SK-N-SH (cell line): ENCODE data around the gene ACTN2. TPM values are rescaled to one million over a fixed set of nuclear protein-coding genes. Genes with fewer than 3 reads are reported as not detected.

ENCODE experiments used
- CTCF ChIA-PET: fragments of 300-600, 350-600 bp; formaldehyde crosslinking; extraction: SDS; loops from one replicate; lab custom pipeline; 2021; lab: Yijun Ruan, JAX
- POLR2A ChIA-PET: fragments of 350-600 bp; sonication (Branson Sonifier 250); formaldehyde crosslinking; extraction: SDS; loops from one replicate; lab custom pipeline; 2020; ENCODE audit warnings: antibody characterized with exemption, inconsistent platforms; lab: Yijun Ruan, JAX
- DNase-seq: peaks from one replicate; pipeline ENCODE4 v3.0.0; 2012
- H2AFZ ChIP-seq: fragments of 200-600 bp; sonication (generic); 2 replicates; pipeline ENCODE4 v1.8.1; 2016; ENCODE audit warnings: antibody characterized with exemption, mild to moderate bottlenecking, low read depth
- H3F3A ChIP-seq: fragments of 200-600 bp; sonication (generic); replicated peaks from 2 replicates; pipeline ENCODE3; 2016; ENCODE audit warnings: antibody characterized with exemption, mild to moderate bottlenecking; ENCODE audit not compliant: insufficient read depth
- H3K27ac ChIP-seq, 2 experiments: fragments of 200-500 bp in 1 of 2; fragments of 200-600 bp in 1 of 2; sonication (Bioruptor generic) in 1 of 2; sonication (generic), shearing (Covaris generic) in 1 of 2; 2 replicates each; pipeline versions ENCODE4 v1.5.1 to v1.6.1; 2014 to 2016; ENCODE audit warnings: low read depth in 2 of 2, inconsistent platforms in 1 of 2, low read length in 1 of 2, mild to moderate bottlenecking in 1 of 2, mixed read lengths in 1 of 2
- H3K27me3 ChIP-seq: fragments of 200-600 bp; sonication (generic), shearing (Covaris generic); 2 replicates; pipeline ENCODE4 v1.6.1; 2016; ENCODE audit warnings: mixed run types; ENCODE audit not compliant: insufficient read depth
- H3K36me3 ChIP-seq, 2 experiments: fragments of 200-500 bp in 1 of 2; fragments of 200-600 bp in 1 of 2; sonication (Bioruptor generic) in 1 of 2; sonication (generic) in 1 of 2; replicated peaks in 1 of 2; 2 replicates each; pipeline versions ENCODE3 to v1.5.1; 2014 to 2016; ENCODE audit warnings: low read length in 1 of 2, mild to moderate bottlenecking in 1 of 2; ENCODE audit not compliant: insufficient read depth in 2 of 2, control insufficient read depth in 1 of 2
- H3K4me1 ChIP-seq, 2 experiments: fragments of 200-500 bp in 1 of 2; fragments of 200-600 bp in 1 of 2; sonication (Bioruptor generic) in 1 of 2; sonication (generic), shearing (Covaris generic) in 1 of 2; 2 replicates each; pipeline versions ENCODE4 v1.5.1 to v1.6.1; 2014 to 2016; ENCODE audit warnings: low read depth in 1 of 2, low read length in 1 of 2, mixed run types in 1 of 2; ENCODE audit not compliant: insufficient read depth in 2 of 2, control insufficient read depth in 1 of 2
- H3K4me2 ChIP-seq: fragments of 200-600 bp; sonication (generic), shearing (Covaris generic); 2 replicates; pipeline ENCODE4 v1.6.1; 2017; ENCODE audit warnings: mixed run types
- H3K4me3 ChIP-seq, 2 experiments: fragments of 200-500 bp in 1 of 2; fragments of 200-600 bp in 1 of 2; sonication (Bioruptor generic) in 1 of 2; sonication (generic), shearing (Covaris generic) in 1 of 2; 2 replicates each; pipeline versions ENCODE4 v1.5.1 to v1.8.1; 2014 to 2016; ENCODE audit warnings: low read depth in 2 of 2, inconsistent platforms in 1 of 2, low read length in 1 of 2, mild to moderate bottlenecking in 1 of 2, mixed read lengths in 1 of 2, moderate library complexity in 1 of 2
- H3K79me2 ChIP-seq: fragments of 200-600 bp; sonication (generic); 2 replicates; pipeline ENCODE4 v1.8.1; 2017; ENCODE audit warnings: mild to moderate bottlenecking; ENCODE audit not compliant: insufficient read depth
- H3K9ac ChIP-seq: fragments of 200-600 bp; sonication (generic); 2 replicates; pipeline ENCODE4 v1.6.1; 2017; ENCODE audit warnings: mixed run types
- H3K9me2 ChIP-seq: fragments of 200-600 bp; sonication (generic); 2 replicates; pipeline ENCODE4 v1.6.1; 2017; ENCODE audit warnings: mixed run types
- H3K9me3 ChIP-seq: fragments of 200-600 bp; sonication (generic); 2 replicates; pipeline ENCODE4 v1.6.1; 2017; ENCODE audit warnings: mixed run types, mild to moderate bottlenecking, moderate library complexity
- H4K20me1 ChIP-seq: fragments of 200-600 bp; sonication (generic); 2 replicates; pipeline ENCODE4 v1.6.1; 2017; ENCODE audit warnings: mild to moderate bottlenecking, mixed run types; ENCODE audit not compliant: insufficient read depth
- CHD2 ChIP-seq: fragments of 150-350 bp; IDR thresholded peaks from 2 replicates; pipeline ENCODE4 v1.6.1; 2018; ENCODE audit warnings: low read length; ENCODE audit not compliant: partially characterized antibody
- CTCF ChIP-seq: fragments of 200-600 bp; sonication (generic); IDR thresholded peaks from 2 replicates; pipeline ENCODE4 v1.6.1; 2017; ENCODE audit warnings: antibody characterized with exemption, mild to moderate bottlenecking, moderate library complexity
- ELF1 ChIP-seq: IDR thresholded peaks from 2 replicates; pipeline ENCODE4 v1.4.0; 2012
- FOSL2 ChIP-seq: IDR thresholded peaks from 2 replicates; pipeline ENCODE4 v1.4.0; 2012; ENCODE audit warnings: low read depth, mild to moderate bottlenecking, moderate library complexity, borderline replicate concordance
- GABPA ChIP-seq: IDR thresholded peaks from 2 replicates; pipeline ENCODE4 v1.4.0; 2012; ENCODE audit warnings: low read depth, mild to moderate bottlenecking
- IRF3 ChIP-seq: fragments of 150-350 bp; IDR thresholded peaks from 2 replicates; pipeline ENCODE4 v1.6.1; 2016; ENCODE audit warnings: mild to moderate bottlenecking, low read depth, low read length
- JUND ChIP-seq: IDR thresholded peaks from 2 replicates; pipeline ENCODE4 v1.4.0; 2012
- MXI1 ChIP-seq: IDR thresholded peaks from 2 replicates; pipeline ENCODE4 v1.6.1; 2012; ENCODE audit warnings: mild to moderate bottlenecking, low read depth, low read length, improper control_type of control experiment
- NFIC ChIP-seq: IDR thresholded peaks from 2 replicates; pipeline ENCODE4 v1.4.0; 2012; ENCODE audit warnings: borderline replicate concordance
- PBX3 ChIP-seq: IDR thresholded peaks from 2 replicates; pipeline ENCODE4; 2012
- POLR2AphosphoS5 ChIP-seq: IDR thresholded peaks from 2 replicates; pipeline ENCODE4 v1.6.1; 2012; ENCODE audit warnings: low read depth, low read length
- RAD21 ChIP-seq: IDR thresholded peaks from 2 replicates; pipeline ENCODE4 v1.6.1; 2012; ENCODE audit warnings: mild to moderate bottlenecking, low read length
- RCOR1 ChIP-seq: fragments of 150-350 bp; IDR thresholded peaks from 2 replicates; pipeline ENCODE4 v1.6.1; 2017; ENCODE audit warnings: antibody characterized with exemption, low read length
- RXRA ChIP-seq: IDR thresholded peaks from 2 replicates; pipeline ENCODE4 v1.4.0; 2012; ENCODE audit warnings: low read depth, mild to moderate bottlenecking, borderline replicate concordance
- SIN3A ChIP-seq: IDR thresholded peaks from 2 replicates; pipeline ENCODE4 v1.6.1; 2012; ENCODE audit warnings: low read depth, mild to moderate bottlenecking, low read length, moderate library complexity, borderline replicate concordance
- SMC3 ChIP-seq: IDR thresholded peaks from 2 replicates; pipeline ENCODE4 v1.6.1; 2012; ENCODE audit warnings: low read depth, low read length, improper control_type of control experiment
- TEAD4 ChIP-seq: IDR thresholded peaks from 2 replicates; pipeline ENCODE4 v1.4.0; 2012; ENCODE audit warnings: mild to moderate bottlenecking, borderline replicate concordance; ENCODE audit not compliant: insufficient read depth
- USF1 ChIP-seq: IDR thresholded peaks from 2 replicates; pipeline ENCODE4 v1.4.0; 2012; ENCODE audit warnings: low read depth, borderline replicate concordance
- YY1 ChIP-seq: IDR thresholded peaks from 2 replicates; pipeline ENCODE4 v1.4.0; 2012; ENCODE audit warnings: low read depth, mild to moderate bottlenecking
- ZBTB33 ChIP-seq: IDR thresholded peaks from 2 replicates; pipeline ENCODE4 v1.4.0; 2012; ENCODE audit warnings: low read depth, borderline replicate concordance
- WGBS: methylation state at CpG from one replicate; pipeline ENCODE4 v1.1.6; 2017; ENCODE audit warnings: low lambda C conversion rate; 5-methylcytosine and 5-hydroxymethylcytosine counted together
- polyA plus RNA-seq, 3 experiments: library from polyadenylated mRNA; depleted of rRNA; stranded (reverse); fragments of >200 nt; gene quantifications; 2 replicates each; pipeline ENCODE4 v1.2.3, GENCODE V29; 2012

The ACTN2 gene
- polyA plus RNA-seq, 1 of the 3 experiments (the other 2 are of a cell fraction) = 0.15 TPM

GRCh38 chr1:236657398-236657797 is 28.9 kb upstream of the ACTN2 start:
- ChIA-PET CTCF (no interaction called here), POLR2A (no interaction called here)
- no peaks in the 10 kb centered on the region for H3K36me3 ChIP-seq
- H4K20me1 ChIP-seq = no peaks in the 10 kb centered on the region
- H3F3A ChIP-seq = no peaks in the 10 kb centered on the region
- H3K4me1 ChIP-seq = no peaks in the 10 kb centered on the region
- H3K79me2 ChIP-seq = no peaks in the 10 kb centered on the region
- H3K4me2 ChIP-seq = no peak overlapping the region
- TF ChIP-seq ELF1 (no peak), ZBTB33 (no peak), CTCF (no peak), SMC3 (no peak), MXI1 (no peak), USF1 (no peak), FOSL2 (no peak), SIN3A (no peak), RCOR1 (no peak), TEAD4 (no peak), JUND (no peak)
- no peak overlapping the region for H3K27ac ChIP-seq
- H3K27me3 ChIP-seq = no peaks in the 10 kb centered on the region
- H3K9me3 ChIP-seq = no peaks in the 10 kb centered on the region
- no peak overlapping the region for H3K9ac ChIP-seq
- no peak overlapping the region for H2AFZ ChIP-seq
- H3K4me3 ChIP-seq = no peak overlapping the region
- 62% methylated on average over 8 of the region's 8 CpGs for WGBS
- no peak for DNase-seq
- no peaks in the 10 kb centered on the region for H3K9me2 ChIP-seq

- Histone ChIP-seq H4K20me1 (no peaks in the 10 kb centered on the region), H3F3A (no peaks in the 10 kb centered on the region), H2AFZ (no peak overlapping the region), H3K4me3 (no peak overlapping the region), H3K4me1 (no peaks in the 10 kb centered on the region), H3K27me3 (no peaks in the 10 kb centered on the region), H3K27ac (no peak overlapping the region), H3K4me2 (no peak overlapping the region), H3K9ac (no peak overlapping the region), H3K36me3 (no peaks in the 10 kb centered on the region), H3K79me2 (no peaks in the 10 kb centered on the region), H3K9me3 (no peaks in the 10 kb centered on the region), H3K9me2 (no peaks in the 10 kb centered on the region)
- POLR2A ChIA-PET = no interaction called here
- CTCF ChIA-PET = no interaction called here
- DNase-seq = no peak
- 56% methylated on average over 10 of the region's 12 CpGs for WGBS
- TF ChIP-seq FOSL2 (no peak), JUND (no peak), RXRA (no peak), NFIC (no peak), CHD2 (no peak), GABPA (no peak), ELF1 (no peak), PBX3 (no peak), POLR2AphosphoS5 (no peak), YY1 (no peak), IRF3 (no peak), RAD21 (no peak), USF1 (no peak)
These were observed 26.3 kb upstream of the ACTN2 start for GRCh38 chr1:236659792-236660587.
